Lung microvascular endothelial cell (primary cell): ENCODE data around the gene HNRNPA0. TPM values are rescaled to one million over a fixed set of nuclear protein-coding genes. Genes with fewer than 3 reads are reported as not detected.

ENCODE experiments used
- total RNA-seq: library from RNA; depleted of rRNA; stranded (reverse); fragments of >200 nt; gene quantifications from 2 replicates; pipeline ENCODE4 v1.2.1, GENCODE V29; 2014

Gene HNRNPA0
- total RNA-seq, 1 donor from 2014 or later, result 14.3 TPM

Other genes starting within 250 kb of the HNRNPA0 start
- 20.7 and 28.6 TPM in 2 replicates for gene KLHL3, start 18.3 kb downstream of the HNRNPA0 start, total RNA-seq
- gene MYOT, start 113.5 kb upstream of the HNRNPA0 start, total RNA-seq, result not detected in 2 replicates
- not detected in 2 replicates for gene PKD2L2, start 135.1 kb upstream of the HNRNPA0 start, total RNA-seq